HAP-1 (cell line): ENCODE measurements around the gene C4B.
"Not testable (repeated sequence)": the region's sequence is repeated elsewhere in the genome, so short reads cannot be mapped to it uniquely, and the experiment has no call there.

Experiments used
- DNase-seq, 2 experiments: peaks; one replicate each; pipeline ENCODE4 v3.0.0-alpha.2; 2016 to 2020; ENCODE audit warnings: low spot score in 2 of 2
- H3K27me3 ChIP-seq: fragments of 250-450 bp; sonication (Bioruptor Pico); 2 replicates; pipeline ENCODE4 v1.5.1; 2020; ENCODE audit warnings: low read depth, mild to moderate bottlenecking, moderate library complexity
- H3K36me3 ChIP-seq: fragments of 250-450 bp; sonication (Bioruptor Pico); replicated peaks from 2 replicates; pipeline ENCODE4 v1.5.1; 2020; ENCODE audit warnings: mild to moderate bottlenecking
- H3K4me1 ChIP-seq: fragments of 250-450 bp; sonication (Bioruptor Pico); 2 replicates; pipeline ENCODE4 v1.5.1; 2020; ENCODE audit warnings: mild to moderate bottlenecking
- H3K4me3 ChIP-seq: fragments of 250-450 bp; sonication (Bioruptor Pico); 2 replicates; pipeline ENCODE4 v1.5.1; 2020; ENCODE audit warnings: mild to moderate bottlenecking, moderate library complexity
- H3K9me3 ChIP-seq: fragments of 250-450 bp; sonication (Bioruptor Pico); 2 replicates; pipeline ENCODE4 v1.5.1; 2020; ENCODE audit warnings: mild to moderate bottlenecking, moderate library complexity
- in situ Hi-C: fragments of 300-500 bp; cut with MboI; formaldehyde crosslinking; loops from 3 replicates; pipeline ENCODE4 v1.14.3; 2020; ENCODE audit warnings: low sequenced_read_pairs, inconsistent platforms, mixed read lengths

The C4B gene

GRCh38 chr6:32064706-32065105 is 50.1 kb downstream of the C4B start:
- H3K4me1 ChIP-seq = no peaks in the 10 kb centered on the region
- H3K9me3 ChIP-seq = no peaks in the 10 kb centered on the region
- no peak for DNase-seq
- no peaks in the 10 kb centered on the region for H3K36me3 ChIP-seq
- H3K4me3 ChIP-seq = no peak overlapping the region
- in situ Hi-C loops = no loop called here
- no peaks in the 10 kb centered on the region; the same call in 1 of the 2 replicates for H3K27me3 ChIP-seq

DNA sequence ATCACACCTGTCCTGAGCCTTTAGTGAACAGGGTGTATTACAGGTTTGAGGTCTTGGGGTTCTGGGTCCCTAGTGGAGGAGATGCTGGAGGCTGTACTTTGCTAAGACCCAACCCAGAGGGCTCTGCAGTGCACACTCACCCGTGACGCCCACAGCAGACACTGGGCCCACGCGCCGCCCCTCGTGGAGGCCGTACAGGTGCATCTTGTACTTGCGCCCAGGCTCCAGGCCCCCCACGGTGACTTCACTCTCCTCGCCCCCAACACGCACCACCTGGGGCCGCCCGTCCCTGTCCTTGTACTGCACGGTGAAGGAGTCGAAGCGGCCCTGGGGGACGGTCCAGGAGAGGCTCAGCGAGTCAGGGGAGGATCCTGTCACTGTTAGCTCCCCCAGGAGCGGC is 52.9 kb downstream of the C4B start:
- H3K4me3 ChIP-seq, H3K36me3 ChIP-seq, DNase-seq, H3K9me3 ChIP-seq, H3K27me3 ChIP-seq, H3K4me1 ChIP-seq, in situ Hi-C loops: not testable (repeated sequence)

- DNase-seq, H3K36me3 ChIP-seq, H3K9me3 ChIP-seq, H3K4me3 ChIP-seq, H3K27me3 ChIP-seq, in situ Hi-C loops, H3K4me1 ChIP-seq: not testable (repeated sequence)
Measured at GRCh38 chr6:32068315-32068714, 53.7 kb downstream of the C4B start.

DNA sequence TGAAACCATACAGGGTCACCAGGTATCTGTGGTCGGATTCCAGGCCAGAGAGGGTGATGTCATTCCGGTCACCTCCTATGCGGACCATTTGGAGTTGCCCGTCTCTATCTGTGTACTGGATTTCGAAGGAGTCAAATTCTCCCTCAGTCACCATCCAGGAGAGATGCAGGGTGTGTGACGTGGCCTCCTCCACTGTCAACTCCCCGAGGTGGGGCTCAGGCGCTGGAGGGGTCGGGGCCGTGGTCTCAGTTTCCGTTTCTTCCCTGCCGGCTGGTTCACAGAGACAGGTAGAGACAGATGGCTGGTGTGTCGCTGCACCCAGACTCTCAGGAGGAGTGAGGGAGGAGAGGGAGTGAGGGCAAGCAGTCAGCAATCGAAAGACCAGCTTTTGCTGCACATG is 54.3 kb downstream of the C4B start:
- H3K4me3 ChIP-seq = no peak overlapping the region
- no peaks in the 10 kb centered on the region for H3K36me3 ChIP-seq
- no peaks in the 10 kb centered on the region for H3K4me1 ChIP-seq
- no peaks in the 10 kb centered on the region for H3K9me3 ChIP-seq
- H3K27me3 ChIP-seq = no peaks in the 10 kb centered on the region
- in situ Hi-C loops = no loop called here
- no peak for DNase-seq

DNA sequence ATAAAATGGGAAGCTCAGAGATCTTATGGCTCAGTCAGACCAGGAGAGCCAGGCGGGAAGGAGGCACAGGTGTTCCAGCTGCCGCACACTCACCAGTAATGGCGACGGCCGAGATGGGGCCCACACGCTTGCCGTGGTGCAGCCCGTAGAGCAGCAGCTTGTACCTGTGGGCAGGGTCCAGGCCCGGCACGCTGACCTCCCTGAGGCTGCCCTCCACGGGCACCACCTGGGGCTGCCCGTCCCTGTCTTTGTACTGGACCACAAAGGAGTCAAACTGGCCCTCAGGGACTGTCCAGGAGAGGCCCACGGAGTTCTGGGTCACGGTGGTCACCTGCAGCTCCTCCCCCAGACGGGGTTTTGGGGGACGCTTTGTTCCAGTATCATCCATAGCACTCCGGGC is 54.9 kb downstream of the C4B start:
- Histone ChIP-seq H3K9me3 (no peaks in the 10 kb centered on the region), H3K4me3 (no peak overlapping the region), H3K27me3 (no peaks in the 10 kb centered on the region), H3K36me3 (no peaks in the 10 kb centered on the region), H3K4me1 (no peaks in the 10 kb centered on the region)
- DNase-seq = no peak
- in situ Hi-C loops = no loop called here

DNA sequence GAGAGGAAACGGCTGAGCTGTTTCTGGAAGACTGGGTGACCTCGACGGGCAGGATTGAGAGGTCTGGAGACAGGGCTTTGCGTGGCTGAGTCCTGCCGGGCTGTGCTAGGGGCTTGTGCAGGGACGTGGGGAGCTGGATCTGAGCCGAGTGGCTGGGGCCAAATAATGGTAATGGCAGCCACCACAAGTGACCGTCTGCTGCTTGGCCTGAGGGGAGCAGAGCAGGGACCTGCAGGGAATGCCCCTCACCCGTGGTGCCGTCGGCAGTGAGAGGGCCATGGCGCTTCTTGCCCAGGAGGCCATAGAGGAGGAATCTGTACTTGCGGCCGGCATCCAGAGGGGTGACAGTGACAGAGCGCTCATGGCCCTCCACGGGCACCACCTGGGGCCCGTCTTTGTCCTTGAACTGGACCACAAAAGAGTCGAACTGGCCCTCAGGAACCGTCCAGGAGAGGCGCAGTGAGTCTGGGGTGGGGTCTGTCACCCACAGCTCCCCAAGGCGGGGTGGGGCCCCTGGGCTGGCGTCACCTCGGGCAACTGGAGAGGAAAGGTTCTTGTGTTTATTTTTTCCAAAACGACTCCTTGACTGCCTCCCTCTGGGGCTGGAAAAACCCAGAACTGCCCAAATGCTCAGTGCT is 55.4 kb downstream of the C4B start:
- DNase-seq = no peak
- no peaks in the 10 kb centered on the region for H3K9me3 ChIP-seq
- H3K36me3 ChIP-seq = no peaks in the 10 kb centered on the region
- H3K27me3 ChIP-seq = no peaks in the 10 kb centered on the region
- H3K4me1 ChIP-seq = no peaks in the 10 kb centered on the region
- in situ Hi-C loops = no loop called here
- no peak overlapping the region for H3K4me3 ChIP-seq

GRCh38 chr6:32070814-32071543 is 56.4 kb downstream of the C4B start:
- no peak overlapping the region for H3K4me3 ChIP-seq
- in situ Hi-C loops = no loop called here
- no peaks in the 10 kb centered on the region for H3K27me3 ChIP-seq
- no peaks in the 10 kb centered on the region for H3K4me1 ChIP-seq
- H3K9me3 ChIP-seq = no peaks in the 10 kb centered on the region
- no peak for DNase-seq
- no peaks in the 10 kb centered on the region for H3K36me3 ChIP-seq

DNA sequence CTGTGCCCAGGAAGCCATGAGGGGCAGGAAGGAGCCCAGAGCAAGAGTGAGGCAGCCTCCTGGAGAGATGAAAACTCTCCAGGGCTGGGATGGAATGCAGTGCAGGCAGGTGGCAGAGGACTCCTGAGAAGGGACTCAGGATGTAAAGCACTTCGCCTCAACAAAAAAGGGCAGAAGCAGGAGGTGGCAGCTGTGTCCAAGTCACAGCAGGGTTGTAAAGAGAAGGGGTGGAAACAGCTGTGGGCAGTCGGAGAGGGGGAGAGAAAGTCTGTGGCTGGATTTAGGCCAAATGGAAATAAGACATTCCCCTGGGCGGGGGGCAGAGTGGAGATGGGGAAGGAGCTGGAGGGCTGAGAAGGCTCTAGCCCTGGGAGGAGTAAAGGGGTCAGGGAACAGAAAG is 58.5 kb downstream of the C4B start:
- H3K36me3 ChIP-seq = no peaks in the 10 kb centered on the region
- no peak for DNase-seq
- in situ Hi-C loops = no loop called here

GRCh38 chr6:32073613-32074012 is 59.0 kb downstream of the C4B start:
- H3K9me3 ChIP-seq = no peaks in the 10 kb centered on the region
- in situ Hi-C loops = no loop called here
- no peak for DNase-seq
- no peaks in the 10 kb centered on the region for H3K27me3 ChIP-seq
- H3K4me1 ChIP-seq = no peaks in the 10 kb centered on the region
- no peaks in the 10 kb centered on the region for H3K36me3 ChIP-seq
- H3K4me3 ChIP-seq = no peak overlapping the region

More for the DNA sequence above, 58.5 kb downstream of the C4B start:
- Histone ChIP-seq H3K4me3 (no peak overlapping the region), H3K4me1 (no peaks in the 10 kb centered on the region), H3K27me3 (no peaks in the 10 kb centered on the region), H3K9me3 (no peaks in the 10 kb centered on the region)

DNA sequence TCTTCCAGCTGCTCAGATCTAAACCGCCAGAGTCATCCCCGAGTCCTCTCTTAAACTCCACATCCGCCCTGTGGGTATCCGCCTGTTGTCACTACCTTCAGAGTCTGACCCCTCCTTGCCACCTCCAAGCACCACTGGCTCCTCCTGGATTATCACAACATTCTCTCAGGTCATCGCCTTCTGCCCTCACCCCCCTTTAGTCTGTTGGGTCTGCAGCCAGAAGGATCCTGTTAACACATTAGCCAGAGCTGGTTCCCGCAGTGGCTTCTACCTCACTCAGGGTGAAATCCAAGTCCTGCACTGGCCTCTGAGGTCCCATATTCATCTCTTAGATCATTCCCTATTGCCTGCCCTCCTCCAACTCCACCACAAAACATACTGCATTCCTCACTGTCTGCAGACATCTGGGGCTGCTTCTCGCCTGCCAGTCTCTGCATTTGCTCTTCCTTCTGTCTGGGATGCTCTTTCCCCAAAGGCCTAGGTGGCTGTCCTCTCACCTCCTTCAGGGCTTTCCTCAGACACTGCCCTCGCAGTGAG is 60.5 kb downstream of the C4B start:
- H3K4me3 ChIP-seq = no peak overlapping the region
- DNase-seq = no peak

GRCh38 chr6:32075781-32076180 is 61.2 kb downstream of the C4B start:
- Histone ChIP-seq H3K27me3 (no peaks in the 10 kb centered on the region), H3K4me3 (no peak overlapping the region), H3K9me3 (no peaks in the 10 kb centered on the region), H3K4me1 (no peaks in the 10 kb centered on the region), H3K36me3 (no peaks in the 10 kb centered on the region)
- DNase-seq = no peak
- in situ Hi-C loops = no loop called here

More for the DNA sequence above, 60.5 kb downstream of the C4B start:
- in situ Hi-C loops = no loop called here
- H3K36me3 ChIP-seq = no peaks in the 10 kb centered on the region
- H3K27me3 ChIP-seq = no peaks in the 10 kb centered on the region
- H3K4me1 ChIP-seq = no peaks in the 10 kb centered on the region
- no peaks in the 10 kb centered on the region for H3K9me3 ChIP-seq

GRCh38 chr6:32076321-32076809 is 61.8 kb downstream of the C4B start:
- H3K27me3 ChIP-seq = no peaks in the 10 kb centered on the region
- no peaks in the 10 kb centered on the region for H3K9me3 ChIP-seq
- in situ Hi-C loops = no loop called here
- no peak overlapping the region for H3K4me3 ChIP-seq
- H3K4me1 ChIP-seq = no peaks in the 10 kb centered on the region
- DNase-seq = no peak
- H3K36me3 ChIP-seq = no peaks in the 10 kb centered on the region

DNA sequence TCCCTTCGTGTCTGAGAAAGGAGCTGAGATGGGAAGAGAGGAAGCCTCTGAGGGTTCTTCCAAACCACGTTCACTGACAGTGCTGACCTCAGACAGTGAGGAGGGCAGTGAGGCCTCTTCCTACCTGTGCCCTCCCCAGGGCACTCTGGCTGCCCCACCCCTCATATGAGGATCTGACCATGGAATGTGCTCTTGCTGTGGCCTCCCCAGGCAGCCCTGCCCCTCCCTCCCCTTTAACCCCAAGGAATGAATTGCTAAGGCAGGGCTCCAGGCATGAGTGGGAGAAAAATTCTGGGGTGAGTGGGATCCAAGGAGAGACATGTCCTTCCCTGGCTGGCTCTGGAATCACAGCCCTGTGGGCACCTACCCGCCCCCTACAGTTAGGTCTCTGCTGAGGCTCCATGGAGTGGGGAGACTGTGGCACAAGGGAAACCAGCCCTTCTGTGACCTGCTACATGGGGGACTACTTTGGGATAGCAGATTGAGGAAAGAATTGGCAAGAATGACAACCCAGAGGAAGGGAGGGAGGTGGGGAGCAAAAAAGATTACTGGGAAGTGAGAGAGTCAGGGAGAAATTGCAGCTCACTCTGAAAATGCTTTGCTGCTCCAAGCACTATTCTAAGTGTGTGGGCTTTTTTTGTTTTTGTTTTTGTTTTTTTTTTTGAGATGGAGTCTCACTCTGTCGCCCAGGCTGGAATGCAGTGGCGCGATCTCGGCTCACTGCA is 65.1 kb downstream of the C4B start:
- in situ Hi-C loops = loop anchor here (10.0 kb wide), 1 partner anchor 715 kb away; no protein-coding TSS in a partner anchor
- Histone ChIP-seq H3K4me3 (no peak overlapping the region), H3K36me3 (no peaks in the 10 kb centered on the region), H3K27me3 (0 out of 2 replicates have a peak, but pooled peaks cover 2% of the 10 kb centered on the region), H3K9me3 (no peaks in the 10 kb centered on the region), H3K4me1 (no peaks in the 10 kb centered on the region)
- no peak for DNase-seq
